Measurements from ENCODE around the gene RNF222. TPM values are rescaled to one million over a fixed set of nuclear protein-coding genes. Genes with fewer than 3 reads are reported as not detected.

Gene RNF222
- total and polyA plus RNA-seq, 8 donors, result not detected

- Histone ChIP-seq H3K27ac (no peak overlapping the region), H3K27me3 (no peaks in the 10 kb centered on the region), H3K36me3 (no peaks in the 10 kb centered on the region), H3K4me1 (peaks cover 0 to 15% (median 5%) of the 10 kb centered on the region in 3 donors), H3K4me3 (no peak overlapping the region), H3K9me3 (no peaks in the 10 kb centered on the region)
- ATAC-seq, result peak in 1 of 4 donors; percentile 13
- TF ChIP-seq CTCF (IDR thresholded peaks at IDR 0.05), result no peak
- WGBS, 2 donors, result 67 to 79% methylated on average over 3 of the region's 3 CpGs
- DNase-seq, result no peak
- intact Hi-C loops (cut with DNase I), result no loop called here
- no peak for FAIRE-seq
Measured at GRCh38 chr17:8421571-8421970, 23.9 kb upstream of the RNF222 start.

- 5% methylated on average over 5 of the region's 5 CpGs for WGBS, 2 donors
- Histone ChIP-seq H3K9me3 (no peaks in the 10 kb centered on the region), H3K4me1 (peaks cover 0 to 15% (median 5%) of the 10 kb centered on the region in 3 donors), H3K36me3 (no peaks in the 10 kb centered on the region), H3K4me3 (no peak overlapping the region), H3K27ac (peak overlapping the region in 3 of 4 donors; percentile 59 to 68 (median 65)), H3K27me3 (no peaks in the 10 kb centered on the region)
- peak; percentile 69 to 92 (median 90) for DNase-seq
- FAIRE-seq, result peak; percentile 47
- intact Hi-C loops (cut with DNase I), result no loop called here
- no peak for TF ChIP-seq CTCF (IDR thresholded peaks at IDR 0.05)
- peak; percentile 94 to 99 (median 98) for ATAC-seq
Measured at GRCh38 chr17:8420041-8420934, 22.7 kb upstream of the RNF222 start.

- Histone ChIP-seq H3K36me3 (no peaks in the 10 kb centered on the region), H3K9me3 (no peaks in the 10 kb centered on the region), H3K27me3 (no peaks in the 10 kb centered on the region), H3K4me1 (peaks cover 0 to 15% (median 5%) of the 10 kb centered on the region in 3 donors), H3K27ac (no peak overlapping the region), H3K4me3 (no peak overlapping the region)
- ATAC-seq (no peak), FAIRE-seq (no peak), DNase-seq (no peak)
- TF ChIP-seq CTCF (IDR thresholded peaks at IDR 0.05), result no peak
- intact Hi-C loops (cut with DNase I), result loop anchor here in 1 of 3 donors (10.0 kb wide), 1 partner anchor 325 kb away; the partner anchor contains the start of gene CCDC42
- WGBS, 2 donors, result 24 to 38% methylated on average over 1 of the region's 1 CpG
Measured at GRCh38 chr17:8419305-8419704, 21.7 kb upstream of the RNF222 start.

GRCh38 chr17:8418471-8418870 is 20.8 kb upstream of the RNF222 start:
- DNase-seq, result no peak
- ATAC-seq, result no peak
- Histone ChIP-seq H3K27ac (no peak overlapping the region), H3K4me1 (peaks cover 0 to 15% (median 5%) of the 10 kb centered on the region in 3 donors), H3K36me3 (no peaks in the 10 kb centered on the region), H3K9me3 (no peaks in the 10 kb centered on the region), H3K4me3 (no peak overlapping the region), H3K27me3 (no peaks in the 10 kb centered on the region)
- TF ChIP-seq CTCF (IDR thresholded peaks at IDR 0.05), result no peak
- 76 to 77% methylated on average over 1 of the region's 1 CpG for whole genome bisulfite sequencing, 2 donors
- FAIRE-seq, result no peak
- intact Hi-C loops (cut with DNase I), result loop anchor here in 1 of 3 donors (10.0 kb wide), 1 partner anchor 326 kb away; the partner anchor contains the start of gene CCDC42
